ENCODE results near the gene ACRV1. TPM values are rescaled to one million over a fixed set of nuclear protein-coding genes. Genes with fewer than 3 reads are reported as not detected.
"Not testable (repeated sequence)": the region's sequence is repeated elsewhere in the genome, so short reads cannot be mapped to it uniquely, and the experiment has no call there.

ACRV1 gene, protein sequence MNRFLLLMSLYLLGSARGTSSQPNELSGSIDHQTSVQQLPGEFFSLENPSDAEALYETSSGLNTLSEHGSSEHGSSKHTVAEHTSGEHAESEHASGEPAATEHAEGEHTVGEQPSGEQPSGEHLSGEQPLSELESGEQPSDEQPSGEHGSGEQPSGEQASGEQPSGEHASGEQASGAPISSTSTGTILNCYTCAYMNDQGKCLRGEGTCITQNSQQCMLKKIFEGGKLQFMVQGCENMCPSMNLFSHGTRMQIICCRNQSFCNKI
- 0.18 TPM for polyA plus RNA-seq (ENCODE audit: insufficient read length)

DNA sequence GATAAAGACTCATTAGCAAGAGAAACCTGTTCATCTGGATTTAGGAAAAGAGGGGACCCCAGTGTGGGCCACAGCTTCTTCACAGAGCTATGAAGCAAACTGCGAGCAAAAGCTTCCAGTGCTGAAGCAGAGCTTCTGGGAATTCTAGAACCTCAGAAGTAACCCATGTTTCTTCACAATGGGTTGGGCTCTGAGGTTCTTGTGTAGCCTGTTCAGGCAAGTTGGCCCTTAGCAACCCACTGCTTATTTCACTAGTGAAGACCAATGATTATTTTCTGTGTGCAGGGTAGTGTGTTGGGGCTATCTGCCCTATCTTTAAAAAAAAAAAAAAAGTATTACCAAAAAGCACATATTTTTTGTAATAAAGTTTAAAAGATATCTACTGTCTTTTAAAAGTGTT lies at the start of gene ACRV1:
ACRV1 (minus strand) TSS at position 101 of the 400 bp plus-strand sequence; CDS start at position 34, 67 bp downstream.
- no peak for DNase-seq

DNA sequence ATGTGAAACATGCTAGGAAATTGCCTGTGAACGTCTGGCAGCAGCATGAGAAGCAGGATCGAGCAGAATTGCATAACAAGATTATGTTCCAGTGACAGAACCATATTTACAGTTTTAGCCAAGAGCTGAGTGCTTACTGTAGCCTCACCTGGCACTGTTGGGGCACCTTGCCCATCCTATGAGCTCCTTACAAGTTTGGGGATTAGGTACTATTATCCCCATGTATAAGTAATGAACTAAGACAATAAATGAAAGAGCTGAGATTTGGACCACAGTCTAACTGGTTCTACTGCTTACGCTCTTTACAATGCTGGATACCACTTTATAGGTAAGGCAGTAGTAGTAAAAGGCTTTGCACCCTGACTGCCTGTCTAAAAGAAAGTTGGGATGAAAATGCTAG lies 48.3 kb upstream of the ACRV1 start:
- no peak for DNase-seq

GRCh38 chr11:125724125-125724524 lies 43.5 kb upstream of the ACRV1 start:
- DNase-seq = no peak

DNA sequence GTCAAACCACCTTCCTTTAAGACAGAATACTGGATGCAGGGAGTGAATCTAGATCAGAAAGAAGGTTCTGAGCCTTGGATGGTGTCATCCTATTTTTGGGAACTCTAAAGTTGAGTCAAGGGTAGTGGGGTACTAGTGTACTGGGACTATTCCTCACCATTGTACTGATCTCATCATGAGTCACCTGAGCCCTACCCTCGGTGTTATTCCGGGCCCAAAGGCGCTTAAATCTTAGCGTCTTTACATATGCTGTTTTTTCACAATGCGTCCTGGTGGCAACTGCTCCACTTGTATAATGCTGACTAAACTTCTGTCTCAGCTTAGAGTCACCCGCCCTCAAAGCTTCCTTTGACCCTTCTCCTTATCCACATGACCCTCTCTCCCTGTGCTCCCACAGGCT lies 40.1 kb upstream of the ACRV1 start:
- DNase-seq = no peak

DNA sequence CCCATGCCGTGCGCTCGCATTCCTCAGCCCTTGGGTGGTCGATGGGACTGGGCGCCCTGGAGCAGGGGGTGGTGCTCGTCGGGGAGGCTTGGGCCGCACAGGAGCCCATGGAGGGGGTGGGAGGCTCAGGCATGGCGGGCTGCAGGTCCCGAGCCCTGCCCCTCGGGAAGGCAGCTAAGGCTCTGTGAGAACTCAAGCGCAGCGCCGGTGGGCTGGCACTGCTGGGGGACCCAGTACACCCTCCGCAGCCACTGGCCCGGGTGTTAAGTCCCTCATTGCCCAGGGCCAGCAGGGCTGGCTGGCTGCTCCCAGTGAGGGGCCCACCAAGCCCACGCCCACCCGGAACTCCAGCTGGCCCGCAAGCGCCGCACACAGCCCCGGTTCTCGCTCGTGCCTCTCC lies 24.0 kb upstream of the ACRV1 start:
- DNase-seq = not testable (repeated sequence)

DNA sequence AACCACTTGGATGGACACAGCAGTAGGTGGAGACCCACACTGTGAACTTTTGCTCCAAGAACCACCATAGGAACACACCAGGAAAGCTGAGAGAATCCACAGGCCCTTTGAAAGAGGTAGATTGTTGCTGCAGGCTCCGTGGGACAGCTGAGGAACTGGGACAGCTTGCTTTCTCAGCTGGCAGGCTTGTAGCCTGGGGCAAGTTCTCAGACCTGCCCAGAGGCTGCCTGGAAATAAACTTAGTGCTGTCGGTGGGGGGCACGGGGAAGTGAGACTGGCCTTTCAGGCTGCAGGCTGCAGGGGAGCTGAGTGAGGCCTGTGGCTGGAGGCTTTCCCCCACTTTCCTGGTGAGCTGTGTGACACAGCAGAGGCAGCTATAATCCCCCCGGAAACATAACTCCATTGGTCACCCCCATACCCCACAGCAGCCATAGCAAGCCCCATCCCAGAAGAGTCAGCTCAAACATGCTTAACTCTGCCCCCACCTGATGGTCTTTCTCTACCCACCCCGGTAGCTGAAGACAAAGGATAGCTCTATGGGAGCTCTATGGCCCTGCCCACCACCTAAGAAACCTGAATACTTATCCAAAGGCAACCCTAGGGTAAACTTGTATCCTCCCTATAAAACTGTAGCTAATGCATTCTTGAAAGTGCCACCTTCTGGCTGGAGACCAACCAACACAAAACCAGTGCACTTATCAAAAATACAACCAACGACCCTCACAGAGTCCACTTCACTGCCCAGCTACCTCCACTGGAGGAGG lies 21.4 kb upstream of the ACRV1 start:
- no peak for DNase-seq

DNA sequence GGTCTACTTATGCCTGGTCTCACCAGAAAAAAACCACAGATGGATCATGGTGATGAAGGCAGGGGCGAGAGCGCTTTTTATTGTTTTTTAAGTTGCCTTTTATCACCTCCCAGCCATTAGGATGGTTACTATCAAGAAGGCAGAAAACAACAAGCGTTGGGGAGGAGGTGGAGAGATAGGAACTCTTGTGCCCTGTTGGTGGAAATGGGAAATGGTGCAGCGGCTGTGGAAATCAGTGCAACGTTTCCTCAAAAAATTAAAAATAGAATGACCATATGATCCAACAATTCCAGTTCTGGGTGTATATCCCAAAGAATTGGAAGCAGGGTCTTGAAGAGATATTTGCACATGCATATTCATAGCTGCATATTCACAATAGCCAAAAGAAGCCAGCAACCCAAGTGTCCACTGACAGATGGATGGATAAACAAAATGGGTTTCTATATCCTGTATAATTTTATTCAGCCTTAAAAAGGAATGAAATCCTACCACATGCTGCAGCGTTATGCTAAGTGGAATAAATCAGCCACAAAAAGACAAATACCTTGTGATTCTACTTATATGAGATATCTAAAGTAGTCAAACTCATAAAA lies 20.5 kb upstream of the ACRV1 start:
- DNase-seq = no peak

- DNase-seq = no peak
Observed at GRCh38 chr11:125694951-125695350, 14.3 kb upstream of the ACRV1 start.

GRCh38 chr11:125692887-125693286 lies 12.2 kb upstream of the ACRV1 start:
- no peak for DNase-seq

DNA sequence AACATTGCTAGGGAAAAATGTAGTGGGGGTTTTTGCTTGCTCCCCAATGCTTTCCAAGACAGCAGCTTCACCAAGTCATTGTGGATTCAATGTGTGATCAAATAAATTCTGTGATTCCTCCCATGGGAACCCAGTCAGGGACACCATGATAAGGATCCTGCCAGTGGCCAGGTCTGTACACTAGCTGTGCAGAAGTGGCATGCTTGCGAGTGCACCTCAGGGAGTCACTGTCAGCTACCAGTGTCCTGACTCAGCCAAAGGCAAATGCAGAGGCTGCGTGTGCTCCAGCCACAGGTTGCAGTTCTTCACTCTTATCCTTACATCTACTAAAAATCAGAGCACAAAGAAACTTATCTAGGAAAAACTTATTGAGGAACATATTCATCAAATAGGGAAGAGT lies 9.4 kb upstream of the ACRV1 start:
- no peak for DNase-seq

DNA sequence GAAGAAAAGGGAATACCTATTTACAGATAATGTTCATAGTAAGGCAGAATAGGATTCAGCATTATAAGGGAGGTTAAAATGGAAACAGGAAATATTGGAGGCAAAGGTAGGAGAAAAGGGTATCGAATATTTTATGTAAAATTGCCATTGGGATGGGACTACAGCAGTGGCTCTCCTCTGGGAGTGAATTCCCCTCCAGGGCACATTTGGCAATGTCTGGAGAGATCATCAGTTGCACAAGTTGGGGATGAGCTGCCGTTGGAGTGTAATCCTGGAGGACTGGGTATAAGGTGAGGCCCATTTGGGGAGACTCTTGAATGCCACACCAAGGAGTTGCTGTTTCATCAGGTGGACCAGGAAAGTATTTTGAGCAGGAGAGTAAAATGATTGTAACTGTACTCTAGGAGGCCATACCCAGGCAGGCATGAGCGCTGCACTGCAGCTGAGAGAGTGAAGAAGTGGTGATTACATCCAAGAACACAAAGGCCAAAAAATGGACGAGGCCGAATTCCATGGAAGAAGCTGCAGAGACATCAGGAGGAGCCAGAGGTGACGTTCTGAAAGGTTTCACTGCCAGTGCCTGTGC lies 8.7 kb upstream of the ACRV1 start:
- DNase-seq = no peak

- no peak for DNase-seq
Observed at GRCh38 chr11:125688632-125689031, 8.0 kb upstream of the ACRV1 start.

- DNase-seq = no peak
Observed at GRCh38 chr11:125688066-125688465, 7.4 kb upstream of the ACRV1 start.

- DNase-seq = no peak
Observed at GRCh38 chr11:125685228-125685627, 4.6 kb upstream of the ACRV1 start.

DNA sequence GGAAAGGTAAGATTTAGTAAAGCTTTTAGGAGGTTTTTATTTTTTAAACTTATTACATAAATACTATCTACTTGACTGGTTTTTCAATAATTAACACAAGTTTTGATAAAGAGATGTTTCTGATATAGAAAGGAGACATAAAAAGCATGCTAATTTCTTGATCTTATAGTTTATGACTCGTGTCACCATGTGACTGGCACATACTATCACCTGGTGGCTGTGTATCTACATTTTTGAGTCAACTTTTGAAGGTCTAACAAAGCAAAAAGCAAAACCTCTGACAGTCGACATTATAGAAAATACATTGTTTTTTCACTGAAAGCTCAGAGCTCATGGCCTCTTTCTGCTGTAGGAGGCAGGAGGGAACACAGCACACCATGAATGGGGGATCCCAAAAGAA lies 810 bp downstream of the ACRV1 start:
- DNase-seq = no peak

GRCh38 chr11:125679397-125679796 lies 1.2 kb downstream of the ACRV1 start:
- DNase-seq = no peak

DNA sequence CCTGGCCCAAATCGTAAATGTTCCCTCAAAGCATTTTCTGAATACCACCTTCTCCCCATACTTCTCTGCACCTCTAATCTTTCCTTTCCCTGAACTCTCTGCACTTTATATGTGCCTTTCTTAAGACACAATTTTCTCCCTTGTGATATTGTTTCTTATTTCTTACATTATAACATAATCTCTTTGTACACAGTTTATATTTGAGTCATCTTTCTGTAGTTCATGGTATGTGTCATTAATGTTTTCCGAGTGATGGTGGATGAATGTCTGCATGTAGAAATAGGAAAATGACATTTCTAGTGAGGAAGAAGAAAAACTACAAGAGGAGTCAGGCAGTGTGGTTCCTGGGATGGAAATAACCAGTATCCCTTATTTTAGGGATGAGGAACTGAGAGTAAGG lies 5.5 kb downstream of the ACRV1 start:
- no peak for DNase-seq

DNA sequence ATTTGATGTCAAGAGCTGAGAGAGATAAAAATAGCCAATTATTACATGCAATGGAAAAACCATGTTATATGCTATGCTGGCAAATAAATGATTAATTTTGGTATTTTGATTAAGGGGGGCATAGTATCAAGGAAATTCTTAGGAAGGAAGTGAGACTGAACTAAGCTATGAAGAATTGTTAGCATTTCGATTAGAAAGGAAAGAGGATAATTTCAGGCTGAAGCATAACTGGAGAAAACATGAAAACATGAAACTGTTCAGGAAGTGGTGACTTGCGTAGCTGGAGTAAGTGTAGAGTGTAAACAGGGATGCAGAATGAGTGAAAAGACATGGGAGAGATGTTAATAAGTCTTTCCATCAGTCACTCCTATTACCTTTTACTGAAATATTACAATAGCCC lies 6.4 kb downstream of the ACRV1 start:
- DNase-seq = no peak

DNA sequence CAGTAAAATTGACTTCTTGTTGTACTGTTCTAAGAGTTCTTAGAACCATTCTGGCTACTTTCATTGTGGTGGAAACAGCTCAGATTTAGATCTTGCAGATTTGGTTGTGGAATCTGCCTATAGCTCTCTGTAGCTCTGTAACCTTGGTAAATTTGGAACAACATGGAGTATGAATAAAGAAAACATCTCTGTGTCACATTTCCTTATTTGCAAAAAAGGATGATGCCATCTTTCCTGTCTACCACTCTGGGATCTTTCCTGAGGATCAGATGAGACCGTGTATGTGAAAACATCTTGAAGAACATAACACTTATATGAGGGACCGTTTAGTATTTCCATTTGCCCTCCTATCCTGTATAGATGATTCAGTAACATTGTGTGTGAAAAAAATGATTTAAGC lies 9.1 kb downstream of the ACRV1 start:
- no peak for DNase-seq

GRCh38 chr11:125670172-125670571 lies 10.5 kb downstream of the ACRV1 start:
- no peak for DNase-seq

- no peak for DNase-seq
Observed at GRCh38 chr11:125667151-125667550, 13.5 kb downstream of the ACRV1 start.

DNA sequence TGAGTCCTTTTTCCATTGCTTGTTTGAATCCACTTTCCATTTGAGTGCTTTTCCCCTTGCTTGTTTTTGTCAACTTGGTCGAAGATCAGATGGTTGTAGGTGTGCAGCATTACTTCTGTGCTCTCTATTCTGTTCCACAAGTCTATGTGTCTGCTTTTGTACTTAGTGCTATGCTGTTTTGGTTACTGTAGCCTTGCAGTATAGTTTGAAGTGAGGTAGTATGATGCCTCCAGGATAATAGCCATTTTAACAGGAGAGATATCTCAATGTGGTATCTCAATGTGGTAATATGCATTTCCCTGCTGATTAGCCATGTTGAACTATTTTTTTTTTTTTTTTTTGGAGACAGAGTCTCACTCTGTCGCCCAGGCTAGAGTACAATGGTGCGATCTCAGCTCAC lies 16.7 kb downstream of the ACRV1 start:
- DNase-seq = no peak

- DNase-seq = no peak
Observed at GRCh38 chr11:125662689-125663088, 18.0 kb downstream of the ACRV1 start.
